ENCODE data around the gene PIK3CG. TPM values are rescaled to one million over a fixed set of nuclear protein-coding genes. Genes with fewer than 3 reads are reported as not detected.
A peak's percentile ranks its signal among the peaks of the same experiment; 100 is the strongest.
"Not testable (repeated sequence)": the region's sequence is repeated elsewhere in the genome, so short reads cannot be mapped to it uniquely, and the experiment has no call there.

The PIK3CG gene
- polyA plus RNA-seq (2012; ENCODE audit: missing spikeins): 5.5 TPM

GRCh38 chr7:106865130-106866041 lies at the start of gene PIK3CG:
PIK3CG (plus strand) TSS chr7:106865282; CDS start chr7:106867562, 2,280 bp downstream.
- TF ChIP-seq TAF1 (IDR thresholded peaks at IDR 0.05; ENCODE audit: borderline replicate concordance, low read depth, low read length): no peak
- DNase-seq (ENCODE audit: insufficient read length) (peak; percentile 32), FAIRE-seq (peak; percentile 87)

- TF ChIP-seq POLR2A (IDR thresholded peaks at IDR 0.05; ENCODE audit: low read depth, low read length) (no peak), TAF1 (IDR thresholded peaks at IDR 0.05; ENCODE audit: borderline replicate concordance, low read depth, low read length) (no peak), POLR2AphosphoS5 (IDR thresholded peaks at IDR 0.05; ENCODE audit: low read depth, low read length) (no peak)
- DNase-seq (ENCODE audit: insufficient read length) (no peak), FAIRE-seq (no peak)
These were observed 48.0 kb upstream of the PIK3CG start for GRCh38 chr7:106817098-106817497.

GRCh38 chr7:106818736-106819135 lies 46.3 kb upstream of the PIK3CG start:
- no peak for FAIRE-seq
- no peak for DNase-seq (ENCODE audit: insufficient read length)

GRCh38 chr7:106819546-106819945 lies 45.5 kb upstream of the PIK3CG start:
- TF ChIP-seq TAF1 (IDR thresholded peaks at IDR 0.05; ENCODE audit: borderline replicate concordance, low read depth, low read length): no peak
- no peak for TF ChIP-seq POLR2AphosphoS5 (IDR thresholded peaks at IDR 0.05; ENCODE audit: low read depth, low read length)
- TF ChIP-seq POLR2A (IDR thresholded peaks at IDR 0.05; ENCODE audit: low read depth, low read length): no peak
- FAIRE-seq (no peak), DNase-seq (ENCODE audit: insufficient read length) (no peak)

More at GRCh38 chr7:106818736-106819135, 46.3 kb upstream of the PIK3CG start:
- TF ChIP-seq TAF1 (IDR thresholded peaks at IDR 0.05; ENCODE audit: borderline replicate concordance, low read depth, low read length) (no peak), POLR2AphosphoS5 (IDR thresholded peaks at IDR 0.05; ENCODE audit: low read depth, low read length) (no peak), POLR2A (IDR thresholded peaks at IDR 0.05; ENCODE audit: low read depth, low read length) (no peak)

- no peak for TF ChIP-seq POLR2A (IDR thresholded peaks at IDR 0.05; ENCODE audit: low read depth, low read length)
- TF ChIP-seq TAF1 (IDR thresholded peaks at IDR 0.05; ENCODE audit: borderline replicate concordance, low read depth, low read length): no peak
- no peak for TF ChIP-seq POLR2AphosphoS5 (IDR thresholded peaks at IDR 0.05; ENCODE audit: low read depth, low read length)
- DNase-seq (ENCODE audit: insufficient read length) (no peak), FAIRE-seq (no peak)
These were observed 44.5 kb upstream of the PIK3CG start for GRCh38 chr7:106820321-106821217.

- FAIRE-seq: no peak
- no peak for TF ChIP-seq POLR2A (IDR thresholded peaks at IDR 0.05; ENCODE audit: low read depth, low read length)
- TF ChIP-seq TAF1 (IDR thresholded peaks at IDR 0.05; ENCODE audit: borderline replicate concordance, low read depth, low read length): no peak
- TF ChIP-seq POLR2AphosphoS5 (IDR thresholded peaks at IDR 0.05; ENCODE audit: low read depth, low read length): no peak
- no peak for DNase-seq (ENCODE audit: insufficient read length)
These were observed 41.5 kb upstream of the PIK3CG start for GRCh38 chr7:106823631-106824030.

GRCh38 chr7:106824458-106824857 lies 40.6 kb upstream of the PIK3CG start:
- no peak for TF ChIP-seq POLR2AphosphoS5 (IDR thresholded peaks at IDR 0.05; ENCODE audit: low read depth, low read length)
- no peak for TF ChIP-seq TAF1 (IDR thresholded peaks at IDR 0.05; ENCODE audit: borderline replicate concordance, low read depth, low read length)
- TF ChIP-seq POLR2A (IDR thresholded peaks at IDR 0.05; ENCODE audit: low read depth, low read length): no peak
- DNase-seq (ENCODE audit: insufficient read length) (no peak), FAIRE-seq (no peak)

- no peak for TF ChIP-seq POLR2AphosphoS5 (IDR thresholded peaks at IDR 0.05; ENCODE audit: low read depth, low read length)
- TF ChIP-seq POLR2A (IDR thresholded peaks at IDR 0.05; ENCODE audit: low read depth, low read length): no peak
- TF ChIP-seq TAF1 (IDR thresholded peaks at IDR 0.05; ENCODE audit: borderline replicate concordance, low read depth, low read length): no peak
- no peak for FAIRE-seq
- no peak for DNase-seq (ENCODE audit: insufficient read length)
These were observed 37.5 kb upstream of the PIK3CG start for GRCh38 chr7:106827626-106828025.

- TF ChIP-seq POLR2AphosphoS5 (IDR thresholded peaks at IDR 0.05; ENCODE audit: low read depth, low read length) (no peak), POLR2A (IDR thresholded peaks at IDR 0.05; ENCODE audit: low read depth, low read length) (no peak), TAF1 (IDR thresholded peaks at IDR 0.05; ENCODE audit: borderline replicate concordance, low read depth, low read length) (no peak)
These were observed 35.6 kb upstream of the PIK3CG start for GRCh38 chr7:106829496-106829895.

GRCh38 chr7:106830896-106831295 lies 34.2 kb upstream of the PIK3CG start:
- not testable (repeated sequence) for DNase-seq (ENCODE audit: insufficient read length); FAIRE-seq

More at GRCh38 chr7:106829496-106829895, 35.6 kb upstream of the PIK3CG start:
- DNase-seq (ENCODE audit: insufficient read length) (no peak), FAIRE-seq (no peak)

- FAIRE-seq (no peak), DNase-seq (ENCODE audit: insufficient read length) (no peak)
- no peak for TF ChIP-seq POLR2A (IDR thresholded peaks at IDR 0.05; ENCODE audit: low read depth, low read length)
- no peak for TF ChIP-seq POLR2AphosphoS5 (IDR thresholded peaks at IDR 0.05; ENCODE audit: low read depth, low read length)
- no peak for TF ChIP-seq TAF1 (IDR thresholded peaks at IDR 0.05; ENCODE audit: borderline replicate concordance, low read depth, low read length)
These were observed 28.3 kb upstream of the PIK3CG start for GRCh38 chr7:106836816-106837215.
